ENCODE results near the gene CPNE5.

DNA sequence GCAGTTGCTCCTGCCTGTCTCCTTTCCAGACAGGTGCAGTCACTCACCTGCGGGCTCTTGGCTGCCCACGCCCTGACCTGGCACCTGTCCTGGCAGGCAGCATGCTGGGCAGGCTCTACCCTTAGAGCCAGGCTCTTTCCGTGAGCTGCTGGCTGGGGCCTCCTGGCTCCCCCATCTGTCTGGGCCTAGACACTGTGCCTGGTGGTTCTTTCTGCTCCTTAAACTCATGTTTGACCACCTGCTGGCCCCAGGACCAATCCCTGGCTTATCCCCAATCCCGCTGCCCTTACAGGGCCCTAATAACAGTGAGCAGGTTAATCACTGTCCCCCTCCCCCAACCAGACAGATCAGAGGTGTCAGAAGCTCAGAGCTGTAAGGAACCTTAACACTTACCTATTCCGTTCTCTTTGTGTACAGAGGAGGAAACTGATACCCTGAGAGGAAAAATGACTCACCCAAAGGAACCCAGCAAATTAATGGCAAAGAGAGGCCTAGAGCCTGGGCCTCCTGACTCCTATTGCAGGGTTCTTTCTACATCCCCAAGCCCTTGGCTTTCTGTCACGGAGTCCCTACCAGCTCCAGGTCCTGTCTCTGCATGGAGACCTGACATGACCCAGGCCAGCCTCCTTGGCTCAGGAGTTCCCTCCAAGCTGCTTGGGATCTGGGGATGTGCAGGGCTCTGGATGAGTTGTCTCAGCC, 86.9 kb downstream of the CPNE5 start:
- TF ChIP-seq, protein P1, sequence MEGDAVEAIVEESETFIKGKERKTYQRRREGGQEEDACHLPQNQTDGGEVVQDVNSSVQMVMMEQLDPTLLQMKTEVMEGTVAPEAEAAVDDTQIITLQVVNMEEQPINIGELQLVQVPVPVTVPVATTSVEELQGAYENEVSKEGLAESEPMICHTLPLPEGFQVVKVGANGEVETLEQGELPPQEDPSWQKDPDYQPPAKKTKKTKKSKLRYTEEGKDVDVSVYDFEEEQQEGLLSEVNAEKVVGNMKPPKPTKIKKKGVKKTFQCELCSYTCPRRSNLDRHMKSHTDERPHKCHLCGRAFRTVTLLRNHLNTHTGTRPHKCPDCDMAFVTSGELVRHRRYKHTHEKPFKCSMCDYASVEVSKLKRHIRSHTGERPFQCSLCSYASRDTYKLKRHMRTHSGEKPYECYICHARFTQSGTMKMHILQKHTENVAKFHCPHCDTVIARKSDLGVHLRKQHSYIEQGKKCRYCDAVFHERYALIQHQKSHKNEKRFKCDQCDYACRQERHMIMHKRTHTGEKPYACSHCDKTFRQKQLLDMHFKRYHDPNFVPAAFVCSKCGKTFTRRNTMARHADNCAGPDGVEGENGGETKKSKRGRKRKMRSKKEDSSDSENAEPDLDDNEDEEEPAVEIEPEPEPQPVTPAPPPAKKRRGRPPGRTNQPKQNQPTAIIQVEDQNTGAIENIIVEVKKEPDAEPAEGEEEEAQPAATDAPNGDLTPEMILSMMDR (IDR thresholded peaks at IDR 0.05), result no peak
- no peak for TF ChIP-seq POLR2A (IDR thresholded peaks at IDR 0.05)
